GM23338 (cell line): ENCODE measurements around the gene UTP11. TPM values are rescaled to one million over a fixed set of nuclear protein-coding genes. Genes with fewer than 3 reads are reported as not detected.

Experiments used
- ATAC-seq: fragments of 200-7000 bp; cut with Tn5 transposase; 3 replicates; pipeline ENCODE4 v1.9.1; 2020
- DNase-seq: peaks from one replicate; pipeline ENCODE4 v3.0.0-alpha.2; 2015; ENCODE audit warnings: low spot score
- H2AFZ ChIP-seq: fragments of 200-600 bp; sonication (generic); 2 replicates; pipeline ENCODE4 v1.8.0; 2016; ENCODE audit warnings: antibody characterized with exemption, mild to moderate bottlenecking, moderate library complexity
- H3F3A ChIP-seq: fragments of 200-600 bp; sonication (generic); replicated peaks from 2 replicates; pipeline ENCODE4 v1.8.0; 2017; ENCODE audit warnings: antibody characterized with exemption, mixed run types, low read depth
- H3K27ac ChIP-seq: fragments of 200-600 bp; sonication (generic); 2 replicates; pipeline ENCODE4 v1.6.1; 2016; ENCODE audit warnings: low read depth
- H3K27me3 ChIP-seq: fragments of 200-600 bp; sonication (generic); 2 replicates; pipeline ENCODE4 v1.8.0; 2016; ENCODE audit warnings: mild to moderate bottlenecking, mixed run types, moderate library complexity; ENCODE audit not compliant: insufficient read depth
- H3K36me3 ChIP-seq: fragments of 200-600 bp; sonication (generic); 2 replicates; pipeline ENCODE4 v1.8.0; 2016; ENCODE audit warnings: mild to moderate bottlenecking; ENCODE audit not compliant: insufficient read depth
- H3K4me1 ChIP-seq: fragments of 200-600 bp; sonication (generic); 2 replicates; pipeline ENCODE4 v1.8.0; 2016; ENCODE audit warnings: mild to moderate bottlenecking, moderate library complexity; ENCODE audit not compliant: insufficient read depth
- H3K4me2 ChIP-seq: fragments of 200-600 bp; sonication (generic); 2 replicates; pipeline ENCODE4 v1.7.1; 2017; ENCODE audit warnings: mixed run types
- H3K4me3 ChIP-seq: fragments of 200-600 bp; sonication (generic); 2 replicates; pipeline ENCODE4 v1.6.1; 2016; ENCODE audit warnings: mixed run types
- H3K79me2 ChIP-seq: fragments of 200-600 bp; sonication (generic); replicated peaks from 2 replicates; pipeline ENCODE4 v1.8.0; 2017; ENCODE audit warnings: mild to moderate bottlenecking; ENCODE audit not compliant: insufficient read depth
- H3K9me2 ChIP-seq: fragments of 200-600 bp; sonication (generic); 2 replicates; pipeline ENCODE4 v1.8.0; 2017; ENCODE audit not compliant: insufficient read depth
- H4K20me1 ChIP-seq: fragments of 200-600 bp; sonication (generic); replicated peaks from 2 replicates; pipeline ENCODE4 v1.8.0; 2017; ENCODE audit warnings: mild to moderate bottlenecking; ENCODE audit not compliant: insufficient read depth
- H3K27ac Mint-ChIP-seq: 2 replicates; pipeline ENCODE4 v1.8.0; 2020; ENCODE audit warnings: inconsistent platforms, mild to moderate bottlenecking, moderate library complexity, mixed read lengths
- H3K27me3 Mint-ChIP-seq: 3 replicates; pipeline ENCODE4 v1.8.0; 2022; ENCODE audit warnings: low read depth, mild to moderate bottlenecking, moderate library complexity, mixed read lengths, inconsistent platforms; ENCODE audit not compliant: insufficient read depth, poor library complexity
- H3K36me3 Mint-ChIP-seq: 3 replicates; pipeline ENCODE4 v1.8.0; 2021; ENCODE audit warnings: low read depth, mild to moderate bottlenecking, inconsistent platforms, moderate library complexity, mixed read lengths
- H3K4me1 Mint-ChIP-seq: 3 replicates; pipeline ENCODE4 v1.8.0; 2020; ENCODE audit warnings: mild to moderate bottlenecking, inconsistent platforms, mixed read lengths
- H3K4me3 Mint-ChIP-seq: 3 replicates; pipeline ENCODE4 v1.8.0; 2021; ENCODE audit warnings: moderate library complexity, mild to moderate bottlenecking, inconsistent platforms, mixed read lengths
- H3K9me3 Mint-ChIP-seq: 3 replicates; pipeline ENCODE4 v1.8.0; 2020; ENCODE audit warnings: moderate library complexity, mild to moderate bottlenecking, inconsistent platforms, mixed read lengths
- EZH2phosphoT487 ChIP-seq: fragments of 200-600 bp; sonication (generic); IDR thresholded peaks from one replicate; pipeline ENCODE4 v1.8.1; 2018; ENCODE audit warnings: antibody characterized with exemption; ENCODE audit not compliant: unreplicated experiment
- NANOG ChIP-seq: IDR thresholded peaks from 2 replicates; pipeline ENCODE4 v1.6.1; 2016; ENCODE audit warnings: antibody characterized with exemption, borderline replicate concordance
- ZNF331 ChIP-seq: fragments of 250-450 bp; sonication (Bioruptor Pico); IDR thresholded peaks from 2 replicates; pipeline ENCODE4 v1.5.0; 2020; ENCODE audit warnings: low read depth, mild to moderate bottlenecking, moderate library complexity
- polyA plus RNA-seq: library from polyadenylated mRNA; unstranded; fragments of >200 nt; fragmentation: Nextera tagmentation; extraction: Ambion mirVana; gene quantifications from 2 replicates; pipeline ENCODE4 v1.2.1, GENCODE V29; 2016
- total RNA-seq: library from RNA; depleted of rRNA; stranded (reverse); fragments of >200 nt; shearing (Covaris generic); gene quantifications from 2 replicates; pipeline ENCODE4 v1.2.3, GENCODE V29; 2014
- TF ChIP-seq, protein P1 (sequence below), 2 experiments: fragments of 200-600 bp in 1 of 2; sonication (generic) in 1 of 2; conservative IDR thresholded peaks; 2 replicates each; pipeline versions ENCODE4 v1.5.1 to v1.6.1; 2016 to 2017; ENCODE audit warnings: antibody characterized with exemption in 2 of 2, low read depth in 2 of 2, mild to moderate bottlenecking in 2 of 2, moderate library complexity in 1 of 2
- TF ChIP-seq, protein P2 (sequence below): IDR thresholded peaks from one replicate; pipeline ENCODE4 v1.6.1; 2018; ENCODE audit warnings: antibody characterized with exemption; ENCODE audit not compliant: unreplicated experiment
- TF ChIP-seq, protein P3 (sequence below): IDR thresholded peaks from 2 replicates; pipeline ENCODE4 v1.6.1; 2016; ENCODE audit warnings: antibody characterized with exemption

UTP11 gene
- total and polyA plus RNA-seq, 2 experiments from 2014 or later = 67.8 to 105 TPM

DNA sequence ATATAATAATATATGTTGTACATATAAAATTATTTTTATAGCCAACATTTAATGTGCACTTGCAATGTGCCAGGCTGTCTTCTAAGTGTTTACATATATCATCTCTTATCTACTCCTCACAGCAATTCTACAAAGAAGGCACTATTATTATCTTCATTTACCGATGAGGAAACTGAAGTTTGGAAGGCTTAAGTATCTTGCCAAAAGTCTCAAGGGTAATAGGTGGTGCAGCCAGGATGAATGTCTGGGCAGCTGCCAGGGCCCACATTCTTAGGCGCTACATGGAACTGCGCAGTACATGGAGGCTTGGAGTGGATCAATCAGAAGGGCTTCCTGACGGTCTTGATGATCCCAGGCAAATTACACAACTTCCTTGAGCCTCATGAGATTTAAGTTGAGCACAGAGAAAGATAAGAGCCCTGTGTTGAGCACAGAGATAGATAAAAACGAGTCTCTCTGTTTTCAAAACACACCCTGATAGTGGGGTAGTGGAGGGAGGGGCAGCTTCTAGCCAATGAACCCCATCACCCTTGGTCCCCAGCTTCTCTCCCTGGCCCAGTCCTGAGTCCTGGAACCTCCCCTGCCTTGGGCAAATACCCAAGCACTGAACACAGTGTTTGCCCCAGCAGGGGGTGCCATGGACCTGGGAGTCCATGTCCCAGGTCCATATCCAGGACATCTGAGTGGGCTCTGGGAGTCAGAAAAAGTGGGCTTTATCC lies 24.8 kb downstream of the UTP11 start:
- no peak for ATAC-seq
- TF ChIP-seq, protein P1, sequence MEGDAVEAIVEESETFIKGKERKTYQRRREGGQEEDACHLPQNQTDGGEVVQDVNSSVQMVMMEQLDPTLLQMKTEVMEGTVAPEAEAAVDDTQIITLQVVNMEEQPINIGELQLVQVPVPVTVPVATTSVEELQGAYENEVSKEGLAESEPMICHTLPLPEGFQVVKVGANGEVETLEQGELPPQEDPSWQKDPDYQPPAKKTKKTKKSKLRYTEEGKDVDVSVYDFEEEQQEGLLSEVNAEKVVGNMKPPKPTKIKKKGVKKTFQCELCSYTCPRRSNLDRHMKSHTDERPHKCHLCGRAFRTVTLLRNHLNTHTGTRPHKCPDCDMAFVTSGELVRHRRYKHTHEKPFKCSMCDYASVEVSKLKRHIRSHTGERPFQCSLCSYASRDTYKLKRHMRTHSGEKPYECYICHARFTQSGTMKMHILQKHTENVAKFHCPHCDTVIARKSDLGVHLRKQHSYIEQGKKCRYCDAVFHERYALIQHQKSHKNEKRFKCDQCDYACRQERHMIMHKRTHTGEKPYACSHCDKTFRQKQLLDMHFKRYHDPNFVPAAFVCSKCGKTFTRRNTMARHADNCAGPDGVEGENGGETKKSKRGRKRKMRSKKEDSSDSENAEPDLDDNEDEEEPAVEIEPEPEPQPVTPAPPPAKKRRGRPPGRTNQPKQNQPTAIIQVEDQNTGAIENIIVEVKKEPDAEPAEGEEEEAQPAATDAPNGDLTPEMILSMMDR (conservative IDR thresholded peaks at IDR 0.05; ENCODE audit: low read depth in 2 of 2) = peak in 1 of 2 experiments; percentile 53; a peak in 2 of 4 replicates
- TF ChIP-seq, protein P2, sequence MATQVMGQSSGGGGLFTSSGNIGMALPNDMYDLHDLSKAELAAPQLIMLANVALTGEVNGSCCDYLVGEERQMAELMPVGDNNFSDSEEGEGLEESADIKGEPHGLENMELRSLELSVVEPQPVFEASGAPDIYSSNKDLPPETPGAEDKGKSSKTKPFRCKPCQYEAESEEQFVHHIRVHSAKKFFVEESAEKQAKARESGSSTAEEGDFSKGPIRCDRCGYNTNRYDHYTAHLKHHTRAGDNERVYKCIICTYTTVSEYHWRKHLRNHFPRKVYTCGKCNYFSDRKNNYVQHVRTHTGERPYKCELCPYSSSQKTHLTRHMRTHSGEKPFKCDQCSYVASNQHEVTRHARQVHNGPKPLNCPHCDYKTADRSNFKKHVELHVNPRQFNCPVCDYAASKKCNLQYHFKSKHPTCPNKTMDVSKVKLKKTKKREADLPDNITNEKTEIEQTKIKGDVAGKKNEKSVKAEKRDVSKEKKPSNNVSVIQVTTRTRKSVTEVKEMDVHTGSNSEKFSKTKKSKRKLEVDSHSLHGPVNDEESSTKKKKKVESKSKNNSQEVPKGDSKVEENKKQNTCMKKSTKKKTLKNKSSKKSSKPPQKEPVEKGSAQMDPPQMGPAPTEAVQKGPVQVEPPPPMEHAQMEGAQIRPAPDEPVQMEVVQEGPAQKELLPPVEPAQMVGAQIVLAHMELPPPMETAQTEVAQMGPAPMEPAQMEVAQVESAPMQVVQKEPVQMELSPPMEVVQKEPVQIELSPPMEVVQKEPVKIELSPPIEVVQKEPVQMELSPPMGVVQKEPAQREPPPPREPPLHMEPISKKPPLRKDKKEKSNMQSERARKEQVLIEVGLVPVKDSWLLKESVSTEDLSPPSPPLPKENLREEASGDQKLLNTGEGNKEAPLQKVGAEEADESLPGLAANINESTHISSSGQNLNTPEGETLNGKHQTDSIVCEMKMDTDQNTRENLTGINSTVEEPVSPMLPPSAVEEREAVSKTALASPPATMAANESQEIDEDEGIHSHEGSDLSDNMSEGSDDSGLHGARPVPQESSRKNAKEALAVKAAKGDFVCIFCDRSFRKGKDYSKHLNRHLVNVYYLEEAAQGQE = no peak
- H3K4me2 ChIP-seq = no peak overlapping the region

DNA sequence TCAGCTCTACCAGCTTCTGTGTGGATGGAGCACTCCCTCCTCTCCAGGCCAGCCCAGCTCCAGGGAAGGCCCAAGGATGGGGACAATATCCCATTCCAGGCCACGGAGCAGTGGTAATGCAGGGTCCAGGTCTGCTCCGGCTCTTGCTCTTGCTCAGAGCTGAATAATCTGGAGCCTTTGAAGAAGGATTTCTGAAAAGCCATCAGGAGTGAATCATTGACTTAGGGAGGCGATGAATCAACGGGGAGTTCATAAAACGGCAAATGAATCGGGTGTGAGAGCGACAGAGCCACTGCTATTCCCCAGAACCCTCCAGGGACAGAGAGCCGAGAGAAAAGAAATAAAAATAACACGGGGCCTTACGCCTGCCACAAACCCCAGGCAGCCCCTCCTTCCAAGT lies 26.3 kb downstream of the UTP11 start:
- no peak for ATAC-seq
- peaks cover 4% of the 10 kb centered on the region for H3K4me1 ChIP-seq
- H3K4me3 ChIP-seq = no peak overlapping the region
- TF ChIP-seq ZNF331 (CRISPR knock-in tag) (no peak), NANOG (no peak), EZH2phosphoT487 (no peak)
- TF ChIP-seq, protein P3, sequence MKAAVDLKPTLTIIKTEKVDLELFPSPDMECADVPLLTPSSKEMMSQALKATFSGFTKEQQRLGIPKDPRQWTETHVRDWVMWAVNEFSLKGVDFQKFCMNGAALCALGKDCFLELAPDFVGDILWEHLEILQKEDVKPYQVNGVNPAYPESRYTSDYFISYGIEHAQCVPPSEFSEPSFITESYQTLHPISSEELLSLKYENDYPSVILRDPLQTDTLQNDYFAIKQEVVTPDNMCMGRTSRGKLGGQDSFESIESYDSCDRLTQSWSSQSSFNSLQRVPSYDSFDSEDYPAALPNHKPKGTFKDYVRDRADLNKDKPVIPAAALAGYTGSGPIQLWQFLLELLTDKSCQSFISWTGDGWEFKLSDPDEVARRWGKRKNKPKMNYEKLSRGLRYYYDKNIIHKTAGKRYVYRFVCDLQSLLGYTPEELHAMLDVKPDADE = no peak
- no peak overlapping the region for H3K27ac Mint-ChIP-seq
- no peak overlapping the region for H3K4me2 ChIP-seq
- H2AFZ ChIP-seq = no peak overlapping the region
- no peak overlapping the region for H3K27ac ChIP-seq
- peaks cover 8% of the 10 kb centered on the region for H4K20me1 ChIP-seq
- H3K9me2 ChIP-seq = no peaks in the 10 kb centered on the region; the same call in 1 of the 2 replicates
- H3K4me3 Mint-ChIP-seq = no peak overlapping the region
- H3K36me3 ChIP-seq = no peaks in the 10 kb centered on the region
- H3K4me1 Mint-ChIP-seq = peaks cover 29% of the 10 kb centered on the region
- peaks cover 4% of the 10 kb centered on the region for H3K9me3 Mint-ChIP-seq
- peaks cover 14% of the 10 kb centered on the region for H3K27me3 ChIP-seq
- H3F3A ChIP-seq = no peaks in the 10 kb centered on the region
- peaks cover 39% of the 10 kb centered on the region for H3K36me3 Mint-ChIP-seq
- H3K27me3 Mint-ChIP-seq = peaks cover 7% of the 10 kb centered on the region
- H3K79me2 ChIP-seq = peaks cover 9% of the 10 kb centered on the region
- no peak for DNase-seq

More for the DNA sequence above, 24.8 kb downstream of the UTP11 start:
- H3K4me3 ChIP-seq = no peak overlapping the region
- Mint-ChIP-seq H3K9me3 (peaks cover 4% of the 10 kb centered on the region), H3K4me1 (peaks cover 16% of the 10 kb centered on the region), H3K36me3 (peaks cover 27% of the 10 kb centered on the region), H3K4me3 (no peak overlapping the region), H3K27me3 (peaks cover 6% of the 10 kb centered on the region), H3K27ac (no peak overlapping the region)
- no peaks in the 10 kb centered on the region for H3K4me1 ChIP-seq
- H4K20me1 ChIP-seq = no peaks in the 10 kb centered on the region; the same call in 1 of the 2 replicates
- H3K36me3 ChIP-seq = no peaks in the 10 kb centered on the region
- H3K79me2 ChIP-seq = no peaks in the 10 kb centered on the region
- H3K27me3 ChIP-seq = no peaks in the 10 kb centered on the region
- H3F3A ChIP-seq = no peaks in the 10 kb centered on the region
- H3K9me2 ChIP-seq = no peaks in the 10 kb centered on the region; the same call in 1 of the 2 replicates
- no peak overlapping the region for H3K27ac ChIP-seq
- H2AFZ ChIP-seq = no peak overlapping the region
- DNase-seq = no peak
